Retinal pigment epithelial cell (primary cell): ENCODE results near the gene GALM.

Experiments
- DNase-seq: peaks from one replicate; pipeline ENCODE4 v3.0.0-alpha.2; 2010; ENCODE audit warnings: low read depth
- H3K4me3 ChIP-seq: 2 replicates; pipeline ENCODE4 v1.5.1; 2011; ENCODE audit warnings: mild to moderate bottlenecking, low read length, control low read depth, moderate library complexity
- TF ChIP-seq, protein P1 (sequence below): conservative IDR thresholded peaks from 2 replicates; pipeline ENCODE4 v1.5.1; 2011; ENCODE audit warnings: low read depth, low read length, control low read depth, inconsistent platforms

Gene GALM

GRCh38 chr2:38665854-38666555 is at the start of gene GALM:
Gene GALM, plus strand, starts transcription at chr2:38666114. Its CDS starts 48 bp downstream, at chr2:38666162.
- TF ChIP-seq, protein P1, sequence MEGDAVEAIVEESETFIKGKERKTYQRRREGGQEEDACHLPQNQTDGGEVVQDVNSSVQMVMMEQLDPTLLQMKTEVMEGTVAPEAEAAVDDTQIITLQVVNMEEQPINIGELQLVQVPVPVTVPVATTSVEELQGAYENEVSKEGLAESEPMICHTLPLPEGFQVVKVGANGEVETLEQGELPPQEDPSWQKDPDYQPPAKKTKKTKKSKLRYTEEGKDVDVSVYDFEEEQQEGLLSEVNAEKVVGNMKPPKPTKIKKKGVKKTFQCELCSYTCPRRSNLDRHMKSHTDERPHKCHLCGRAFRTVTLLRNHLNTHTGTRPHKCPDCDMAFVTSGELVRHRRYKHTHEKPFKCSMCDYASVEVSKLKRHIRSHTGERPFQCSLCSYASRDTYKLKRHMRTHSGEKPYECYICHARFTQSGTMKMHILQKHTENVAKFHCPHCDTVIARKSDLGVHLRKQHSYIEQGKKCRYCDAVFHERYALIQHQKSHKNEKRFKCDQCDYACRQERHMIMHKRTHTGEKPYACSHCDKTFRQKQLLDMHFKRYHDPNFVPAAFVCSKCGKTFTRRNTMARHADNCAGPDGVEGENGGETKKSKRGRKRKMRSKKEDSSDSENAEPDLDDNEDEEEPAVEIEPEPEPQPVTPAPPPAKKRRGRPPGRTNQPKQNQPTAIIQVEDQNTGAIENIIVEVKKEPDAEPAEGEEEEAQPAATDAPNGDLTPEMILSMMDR = no peak
- peak; percentile 78 for DNase-seq

GRCh38 chr2:38617301-38617700 is 48.6 kb upstream of the GALM start:
- H3K4me3 ChIP-seq = no peak overlapping the region
- TF ChIP-seq, protein P1 = no peak
- DNase-seq = no peak

More at GRCh38 chr2:38665854-38666555, at the start of gene GALM:
- peak within 1 kb of the TSS; percentile 79 for H3K4me3 ChIP-seq

GRCh38 chr2:38619458-38620164 is 46.3 kb upstream of the GALM start:
- H3K4me3 ChIP-seq = no peak overlapping the region
- TF ChIP-seq, protein P1 = no peak
- DNase-seq = no peak

- H3K4me3 ChIP-seq = no peak overlapping the region
- no peak for DNase-seq
- TF ChIP-seq, protein P1 = no peak
Observed at GRCh38 chr2:38620282-38620977, 45.5 kb upstream of the GALM start.

DNA sequence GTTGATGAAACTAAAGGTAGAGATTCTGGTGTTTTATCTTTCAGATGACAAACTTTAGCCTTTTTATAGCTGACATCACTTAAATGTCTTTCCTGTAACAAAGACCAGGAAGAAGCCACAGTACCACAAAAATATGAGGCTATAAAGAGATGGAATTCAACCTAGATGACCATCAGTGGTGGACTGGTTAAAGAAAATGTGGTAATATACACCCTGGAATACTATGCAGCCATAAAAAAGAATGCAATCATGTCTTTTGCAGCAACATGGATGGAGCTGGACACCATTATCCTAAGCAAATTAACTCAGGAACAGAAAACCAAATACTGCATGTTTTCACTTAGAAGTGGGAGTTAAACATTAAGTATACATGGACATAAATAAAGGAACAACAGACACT is 44.9 kb upstream of the GALM start:
- DNase-seq = no peak
- TF ChIP-seq, protein P1 = no peak
- H3K4me3 ChIP-seq = no peak overlapping the region

GRCh38 chr2:38622210-38622609 is 43.7 kb upstream of the GALM start:
- TF ChIP-seq, protein P1 = no peak
- no peak overlapping the region for H3K4me3 ChIP-seq
- no peak for DNase-seq
